ENCODE results near the gene AADACL3. TPM values are rescaled to one million over a fixed set of nuclear protein-coding genes. Genes with fewer than 3 reads are reported as not detected.

Gene AADACL3
- total and polyA plus RNA-seq, 3 donors from 2014 or later, result not detected

- no peak for DNase-seq
- intact Hi-C loops (cut with DNase I; ENCODE audit: low total_unique reads), result no loop called here
- Histone ChIP-seq H3K4me3 (no peak overlapping the region), H3K4me1 (no peaks in the 10 kb centered on the region), H3K27ac (no peak overlapping the region), H3K27me3 (no peaks in the 10 kb centered on the region), H3K9me3 (no peaks in the 10 kb centered on the region), H3K36me3 (ENCODE audit: low read depth, missing control alignments) (no peaks in the 10 kb centered on the region)
- TF ChIP-seq POLR2A (IDR thresholded peaks at IDR 0.05) (no peak), CTCF (IDR thresholded peaks at IDR 0.05) (no peak)
- WGBS, 2 donors, result 50 to 81% methylated on average over 3 of the region's 3 CpGs
These were observed 18.7 kb downstream of the AADACL3 start for GRCh38 chr1:12734651-12735050.

GRCh38 chr1:12738934-12739333 is 23.0 kb downstream of the AADACL3 start:
- no peak for DNase-seq
- no peaks in the 10 kb centered on the region for H3K9me3 ChIP-seq
- H3K4me1 ChIP-seq, result no peaks in the 10 kb centered on the region
- no peaks in the 10 kb centered on the region for H3K27me3 ChIP-seq
- H3K4me3 ChIP-seq, result no peak overlapping the region
- intact Hi-C loops (cut with DNase I; ENCODE audit: low total_unique reads), result no loop called here
- no peak for TF ChIP-seq CTCF (IDR thresholded peaks at IDR 0.05)
- TF ChIP-seq POLR2A (IDR thresholded peaks at IDR 0.05), result no peak
- 82 to 84% methylated on average over 1 of the region's 1 CpG for WGBS, 2 donors
- no peak overlapping the region for H3K27ac ChIP-seq
- no peaks in the 10 kb centered on the region for H3K36me3 ChIP-seq (ENCODE audit: low read depth, missing control alignments)

GRCh38 chr1:12739613-12740012 is 23.7 kb downstream of the AADACL3 start:
- intact Hi-C loops (cut with DNase I; ENCODE audit: low total_unique reads), result no loop called here
- no peaks in the 10 kb centered on the region for H3K9me3 ChIP-seq
- H3K27me3 ChIP-seq, result no peaks in the 10 kb centered on the region
- H3K4me3 ChIP-seq, result no peak overlapping the region
- no peaks in the 10 kb centered on the region for H3K36me3 ChIP-seq (ENCODE audit: low read depth, missing control alignments)
- TF ChIP-seq POLR2A (IDR thresholded peaks at IDR 0.05), result no peak
- TF ChIP-seq CTCF (IDR thresholded peaks at IDR 0.05), result no peak
- WGBS, 2 donors, result 87 to 89% methylated on average over 5 of the region's 5 CpGs
- no peak for DNase-seq
- H3K27ac ChIP-seq, result no peak overlapping the region
- H3K4me1 ChIP-seq, result no peaks in the 10 kb centered on the region

GRCh38 chr1:12741946-12742345 is 26.0 kb downstream of the AADACL3 start:
- 78 to 83% methylated on average over 3 of the region's 3 CpGs for WGBS, 2 donors

More at GRCh38 chr1:12741946-12742345, 26.0 kb downstream of the AADACL3 start:
- H3K36me3 ChIP-seq (ENCODE audit: low read depth, missing control alignments), result no peaks in the 10 kb centered on the region
- intact Hi-C loops (cut with DNase I; ENCODE audit: low total_unique reads), result no loop called here
- H3K27me3 ChIP-seq, result no peaks in the 10 kb centered on the region
- no peaks in the 10 kb centered on the region for H3K9me3 ChIP-seq
- no peak overlapping the region for H3K27ac ChIP-seq
- no peaks in the 10 kb centered on the region for H3K4me1 ChIP-seq
- H3K4me3 ChIP-seq, result no peak overlapping the region
- TF ChIP-seq POLR2A (IDR thresholded peaks at IDR 0.05) (no peak), CTCF (IDR thresholded peaks at IDR 0.05) (no peak)
- DNase-seq, result no peak

Measured in testis (tissue), 3 donors.